Ovary (tissue), 9 donors: ENCODE measurements around the gene E2F7. TPM values are rescaled to one million over a fixed set of nuclear protein-coding genes. Genes with fewer than 3 reads are reported as not detected.

Experiments
- DNase-seq, 5 donors: peaks; one replicate each; pipeline ENCODE4 v3.0.0-alpha.2; 2019 to 2020
- H3K27ac ChIP-seq, 2 donors: fragments of 200-600 bp; one replicate each; pipeline versions ENCODE4 v1.5.1 to v1.8.0; 2019 to 2022
- H3K27me3 ChIP-seq: fragments of 200-600 bp; one replicate; pipeline ENCODE4 v1.8.0; 2022
- H3K36me3 ChIP-seq: fragments of 200-600 bp; sonication (generic); one replicate; pipeline ENCODE4 v1.5.1; 2019
- H3K4me1 ChIP-seq: one replicate; pipeline ENCODE4 v1.8.1; 2013; ENCODE audit warnings: mild to moderate bottlenecking, moderate library complexity; ENCODE audit not compliant: insufficient read depth
- H3K4me3 ChIP-seq: fragments of 200-600 bp; sonication (generic); one replicate; pipeline ENCODE4 v1.5.1; 2017
- H3K9me3 ChIP-seq, 2 donors: fragments of 200-600 bp in 1 of 2; sonication (generic) in 1 of 2; one replicate each; pipeline versions ENCODE4 v1.5.1 to v1.8.1; 2013 to 2019; ENCODE audit warnings: mild to moderate bottlenecking in 1 of 2, moderate library complexity in 1 of 2
- EP300 ChIP-seq: sonication (generic); formaldehyde crosslinking; IDR thresholded peaks from one replicate; pipeline ENCODE4 v1.6.1; 2017; ENCODE audit warnings: antibody characterized with exemption
- POLR2A ChIP-seq: fragments of 450-650 bp; IDR thresholded peaks from one replicate; pipeline ENCODE4 v1.6.1; 2017; ENCODE audit warnings: antibody characterized with exemption, mild to moderate bottlenecking, moderate library complexity
- WGBS, 3 donors: extraction: QIAGEN DNeasy Blood & Tissue Kit in 1 of 3; methylation state at CpG; one replicate each; pipeline versions ENCODE4 v1.1.5 to v1.1.7; 2013 to 2017; 5-methylcytosine and 5-hydroxymethylcytosine counted together
- intact Hi-C, 4 donors: fragments of 100-400 bp; cut with DNase I; formaldehyde crosslinking; loops; one replicate each; pipeline versions ENCODE4 v1.11.0 to v1.15.1; 2022 to 2023
- polyA plus RNA-seq, 2 donors: library from polyadenylated mRNA; stranded (reverse); fragments of 200-250 nt in 1 of 2; fragments of 350-450 nt in 1 of 2; fragmentation: Illumina TruSeq in 1 of 2; extraction: RNeasy Lipid Tissue Mini Kit (QIAGEN cat#74804) in 1 of 2; gene quantifications; one replicate each; pipeline ENCODE4 v1.2.3, GENCODE V29; 2013 to 2014
- total RNA-seq, 7 donors: library from RNA; depleted of rRNA in 2 of 7; stranded (reverse); fragments of >200 nt in 2 of 7; fragmentation: NEBNext Ultra II Directional in 3 of 7; extraction: Animal tissue kit (Norgen Biotek cat#: 25700) in 3 of 7; gene quantifications; one replicate each; pipeline versions ENCODE4 v1.1.0 to v1.2.4, GENCODE V29; 2016 to 2023
- TF ChIP-seq, protein P1 (sequence below), 3 donors: fragments of 450-650 bp in 2 of 3; fragments of 200-600 bp in 1 of 3; IDR thresholded peaks; one replicate each; pipeline versions ENCODE4 v1.5.1 to v1.8.0; 2016 to 2022; ENCODE audit warnings: antibody characterized with exemption in 3 of 3, mild to moderate bottlenecking in 1 of 3
- donor health status: DM: no; HTN: no; CAD: no; lungs with moderate emphysema.
- donor health status: DM: no; HTN: no; CAD: no.
- donor health status: Bipolar disorder and iron deficiency.
- donor health status: DM: yes; HTN: yes; CAD: no.
- donor health status: DM: no; HTN: no; CAD: no.
- donor health status: DM: yes; HTN: yes; CAD: no.

E2F7 gene
- total and polyA plus RNA-seq, 9 donors: 0.12 to 1.3 (median 0.45) TPM; not detected in 2

DNA sequence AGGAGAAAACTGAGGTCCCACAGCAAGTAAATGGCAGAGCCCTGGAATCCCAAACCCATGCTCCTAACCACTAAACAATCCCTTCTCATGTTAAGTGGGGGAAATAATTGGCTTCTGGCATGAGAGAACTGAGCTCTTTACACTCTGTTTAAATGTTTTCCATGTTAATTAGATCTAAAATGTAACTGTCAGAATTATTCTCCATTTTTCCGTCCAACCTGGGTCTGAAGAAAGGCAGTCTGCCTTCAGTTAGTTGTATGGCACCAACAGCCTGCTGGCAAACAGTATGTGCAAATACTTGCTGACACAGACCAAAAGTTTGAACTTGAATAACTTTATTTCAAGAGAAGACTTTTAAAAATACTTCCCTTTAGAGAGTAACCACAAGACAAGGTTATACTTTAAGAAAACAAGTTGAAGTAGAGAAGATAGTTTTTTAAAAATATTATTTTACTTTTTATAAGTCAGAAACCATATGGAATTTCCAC is 59.7 kb downstream of the E2F7 start:
- Histone ChIP-seq H3K27ac (no peak overlapping the region), H3K4me1 (no peaks in the 10 kb centered on the region), H3K27me3 (no peaks in the 10 kb centered on the region), H3K36me3 (no peaks in the 10 kb centered on the region), H3K9me3 (no peaks in the 10 kb centered on the region), H3K4me3 (no peak overlapping the region)
- no peak for TF ChIP-seq EP300
- no peak for TF ChIP-seq POLR2A
- TF ChIP-seq, protein P1, sequence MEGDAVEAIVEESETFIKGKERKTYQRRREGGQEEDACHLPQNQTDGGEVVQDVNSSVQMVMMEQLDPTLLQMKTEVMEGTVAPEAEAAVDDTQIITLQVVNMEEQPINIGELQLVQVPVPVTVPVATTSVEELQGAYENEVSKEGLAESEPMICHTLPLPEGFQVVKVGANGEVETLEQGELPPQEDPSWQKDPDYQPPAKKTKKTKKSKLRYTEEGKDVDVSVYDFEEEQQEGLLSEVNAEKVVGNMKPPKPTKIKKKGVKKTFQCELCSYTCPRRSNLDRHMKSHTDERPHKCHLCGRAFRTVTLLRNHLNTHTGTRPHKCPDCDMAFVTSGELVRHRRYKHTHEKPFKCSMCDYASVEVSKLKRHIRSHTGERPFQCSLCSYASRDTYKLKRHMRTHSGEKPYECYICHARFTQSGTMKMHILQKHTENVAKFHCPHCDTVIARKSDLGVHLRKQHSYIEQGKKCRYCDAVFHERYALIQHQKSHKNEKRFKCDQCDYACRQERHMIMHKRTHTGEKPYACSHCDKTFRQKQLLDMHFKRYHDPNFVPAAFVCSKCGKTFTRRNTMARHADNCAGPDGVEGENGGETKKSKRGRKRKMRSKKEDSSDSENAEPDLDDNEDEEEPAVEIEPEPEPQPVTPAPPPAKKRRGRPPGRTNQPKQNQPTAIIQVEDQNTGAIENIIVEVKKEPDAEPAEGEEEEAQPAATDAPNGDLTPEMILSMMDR (IDR thresholded peaks at IDR 0.05): no peak
- DNase-seq: no peak
- intact Hi-C loops: loop anchor here in 2 of 4 donors (5.0 to 10.0 kb wide), 2 partner anchors 381 to 383 kb away; no protein-coding TSS in a partner anchor
- 74 to 82% (median 79%) methylated on average over 1 of the region's 1 CpG for WGBS, 3 donors

DNA sequence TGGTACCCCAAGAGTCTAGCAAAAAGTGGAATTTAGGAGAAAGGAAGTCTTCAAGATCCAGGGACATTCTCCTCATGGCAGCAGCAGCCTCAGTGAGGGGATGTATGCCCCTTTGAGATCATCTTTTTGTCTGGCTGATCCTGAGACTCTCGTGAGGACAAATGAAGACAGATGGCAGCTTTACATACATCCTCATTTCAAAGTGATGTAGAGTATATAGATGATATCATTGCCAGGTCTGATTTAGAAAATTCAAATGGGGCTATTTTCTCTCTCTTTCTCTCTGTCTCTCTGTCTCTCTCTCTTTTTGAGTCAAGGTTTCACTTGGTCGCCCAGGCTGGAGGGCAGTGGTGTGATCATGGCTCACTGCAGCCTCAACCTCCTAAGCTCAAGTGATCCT is 61.5 kb downstream of the E2F7 start:
- Histone ChIP-seq H3K27ac (no peak overlapping the region), H3K27me3 (no peaks in the 10 kb centered on the region), H3K36me3 (no peaks in the 10 kb centered on the region), H3K4me1 (no peaks in the 10 kb centered on the region), H3K4me3 (no peak overlapping the region), H3K9me3 (no peaks in the 10 kb centered on the region)
- TF ChIP-seq, protein P1 (IDR thresholded peaks at IDR 0.05): no peak
- no peak for TF ChIP-seq POLR2A
- TF ChIP-seq EP300: no peak
- intact Hi-C loops: loop anchor here in 1 of 4 donors (10.0 kb wide), 1 partner anchor 379 kb away; no protein-coding TSS in a partner anchor
- no peak for DNase-seq
- 83 to 90% (median 85%) methylated on average over 2 of the region's 2 CpGs for WGBS, 3 donors

DNA sequence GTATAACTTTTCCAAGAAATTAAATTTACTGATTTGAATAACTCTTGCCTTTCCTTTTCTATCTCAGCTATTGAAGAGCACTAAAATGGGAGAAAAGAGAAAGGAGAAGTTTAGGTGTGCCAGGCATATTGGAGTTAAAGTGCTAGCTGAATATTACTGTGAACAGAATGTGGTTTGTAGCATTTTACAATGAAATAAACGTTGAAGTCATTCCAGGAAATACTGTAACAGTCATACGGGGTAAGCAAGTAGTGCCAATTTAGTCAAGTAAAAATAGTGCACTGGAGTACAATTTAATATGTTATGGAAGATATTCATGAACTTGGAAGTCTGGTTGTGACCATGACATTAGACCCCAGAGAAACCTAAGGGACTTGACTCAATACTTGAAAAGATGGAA is 62.1 kb downstream of the E2F7 start:
- 4 to 8% (median 6%) methylated on average over 2 of the region's 2 CpGs for WGBS, 3 donors
- TF ChIP-seq POLR2A: no peak
- no peak for TF ChIP-seq EP300
- TF ChIP-seq, protein P1 (IDR thresholded peaks at IDR 0.05): no peak
- intact Hi-C loops: loop anchor here in 1 of 4 donors (10.0 kb wide), 1 partner anchor 378 kb away; no protein-coding TSS in a partner anchor
- Histone ChIP-seq H3K27me3 (no peaks in the 10 kb centered on the region), H3K36me3 (no peaks in the 10 kb centered on the region), H3K4me3 (no peak overlapping the region), H3K9me3 (no peaks in the 10 kb centered on the region), H3K4me1 (no peaks in the 10 kb centered on the region), H3K27ac (no peak overlapping the region)
- no peak for DNase-seq

DNA sequence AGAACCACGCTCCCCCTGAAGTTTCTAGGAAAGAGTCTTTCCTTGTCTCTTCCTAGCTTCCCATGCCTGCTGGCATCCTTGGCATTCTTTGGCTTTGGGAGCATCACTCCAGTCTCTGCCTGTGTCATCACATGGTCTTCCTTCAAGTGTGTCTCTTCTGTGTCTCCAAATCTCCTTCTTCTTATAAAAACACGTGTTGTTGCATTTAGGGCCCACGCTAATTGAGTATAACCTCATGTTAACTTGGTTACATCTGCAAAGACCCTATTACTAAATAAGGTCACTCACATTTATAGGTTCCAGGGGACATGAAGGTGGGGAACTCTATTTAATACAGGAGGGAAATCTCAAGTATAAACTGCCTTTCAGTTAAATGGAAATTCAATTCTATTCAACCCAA is 63.0 kb downstream of the E2F7 start:
- intact Hi-C loops: loop anchor here in 1 of 4 donors (10.0 kb wide), 1 partner anchor 378 kb away; no protein-coding TSS in a partner anchor
- Histone ChIP-seq H3K27me3 (no peaks in the 10 kb centered on the region), H3K4me3 (no peak overlapping the region), H3K27ac (no peak overlapping the region), H3K9me3 (no peaks in the 10 kb centered on the region), H3K36me3 (no peaks in the 10 kb centered on the region), H3K4me1 (no peaks in the 10 kb centered on the region)
- TF ChIP-seq, protein P1 (IDR thresholded peaks at IDR 0.05): no peak
- no peak for TF ChIP-seq EP300
- TF ChIP-seq POLR2A: no peak
- WGBS, 3 donors: 95 to 97% (median 95%) methylated on average over 3 of the region's 3 CpGs
- no peak for DNase-seq
